Lung (tissue), 12 donors: ENCODE results near the gene SRSF9. TPM values are rescaled to one million over a fixed set of nuclear protein-coding genes. Genes with fewer than 3 reads are reported as not detected.

Source experiments
- ATAC-seq: fragments of 200-7000 bp; cut with Tn5 transposase; one replicate; pipeline ENCODE4 v1.9.1; 2020; ENCODE audit warnings: moderate number of reproducible peaks; ENCODE audit not compliant: insufficient read depth, low FRiP score
- DNase-seq, 3 donors: peaks; one replicate each; pipeline ENCODE4 v3.0.0-alpha.2; 2013 to 2017
- H3K27ac ChIP-seq, 2 donors: one replicate each; pipeline ENCODE4 v1.5.1; 2013; ENCODE audit warnings: mild to moderate bottlenecking in 2 of 2, moderate library complexity in 2 of 2, control low read depth in 1 of 2, inconsistent platforms in 1 of 2, low read depth in 1 of 2, low read length in 1 of 2
- H3K27me3 ChIP-seq, 3 donors: one replicate each; pipeline ENCODE4 v1.5.1; 2013; ENCODE audit warnings: low read length in 2 of 3; ENCODE audit not compliant: control insufficient read depth in 3 of 3, insufficient read depth in 3 of 3
- H3K36me3 ChIP-seq, 4 donors: one replicate each; pipeline ENCODE4 v1.5.1; 2013; ENCODE audit warnings: low read length in 4 of 4, mild to moderate bottlenecking in 1 of 4, moderate library complexity in 1 of 4; ENCODE audit not compliant: control insufficient read depth in 4 of 4, insufficient read depth in 4 of 4
- H3K4me1 ChIP-seq, 5 donors: one replicate each; pipeline ENCODE4 v1.5.1; 2013; ENCODE audit warnings: low read length in 5 of 5, mild to moderate bottlenecking in 2 of 5, moderate library complexity in 1 of 5; ENCODE audit not compliant: control insufficient read depth in 5 of 5, insufficient read depth in 5 of 5
- H3K4me3 ChIP-seq: one replicate; pipeline ENCODE4 v1.5.1; 2013; ENCODE audit warnings: mild to moderate bottlenecking, control low read depth, moderate library complexity
- H3K9ac ChIP-seq, 2 donors: one replicate each; pipeline ENCODE4 v1.5.1; 2013; ENCODE audit warnings: low read length in 2 of 2, control low read depth in 1 of 2; ENCODE audit not compliant: insufficient read depth in 1 of 2
- H3K9me3 ChIP-seq, 4 donors: one replicate each; pipeline ENCODE4 v1.5.1; 2013; ENCODE audit warnings: low read length in 3 of 4, mild to moderate bottlenecking in 1 of 4, moderate library complexity in 1 of 4; ENCODE audit not compliant: control insufficient read depth in 4 of 4, insufficient read depth in 3 of 4
- WGBS, 2 donors: extraction: QIAGEN DNeasy Blood & Tissue Kit; methylation state at CpG; one replicate each; pipeline ENCODE4 v1.1.7; 2013; 5-methylcytosine and 5-hydroxymethylcytosine counted together
- polyA plus RNA-seq, 2 donors: library from polyadenylated mRNA; stranded (reverse); fragments of 200-250 nt; gene quantifications; one replicate each; pipeline ENCODE4 v1.2.1, GENCODE V29; 2013
- total RNA-seq, 2 donors: library from RNA; depleted of rRNA in 1 of 2; stranded (reverse); fragments of >200 nt in 1 of 2; gene quantifications; one replicate each; pipeline ENCODE4 v1.2.1, GENCODE V29; 2014 to 2021
- TF ChIP-seq, protein P1 (sequence below): IDR thresholded peaks from 2 replicates; pipeline ENCODE4 v1.5.1; 2012; ENCODE audit warnings: mild to moderate bottlenecking; ENCODE audit errors: control extremely low read depth, extremely low read depth
- donor health status: control.
- donor health status: control.
- donor health status: Bipolar disorder and iron deficiency.
- donor health status: healthy.
- donor health status: DM: yes; HTN: yes; CAD: no.

SRSF9 gene
- total and polyA plus RNA-seq, 4 donors, result 76.6 to 128 (median 113) TPM

DNA sequence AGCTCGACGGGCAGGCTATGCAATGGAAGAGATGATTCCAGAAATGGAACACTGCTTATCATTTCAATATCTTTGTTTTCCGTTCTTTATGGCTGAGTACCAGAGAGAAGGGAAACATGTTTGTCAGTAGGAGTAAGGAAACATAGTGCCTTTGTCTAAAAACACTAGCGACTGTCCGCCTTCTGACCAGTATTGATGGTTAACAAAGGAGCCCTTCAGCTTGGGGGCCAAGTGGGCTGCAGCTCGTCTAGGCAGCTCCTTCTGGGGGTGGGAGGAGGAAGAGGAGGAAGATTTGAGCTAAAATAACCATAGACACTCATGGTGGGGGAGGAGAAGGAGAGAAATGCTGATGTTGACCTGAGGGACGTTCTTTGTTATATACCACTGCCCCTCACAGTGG lies 44.5 kb upstream of the SRSF9 start:
- H3K4me3 ChIP-seq, result no peak overlapping the region
- H3K9me3 ChIP-seq, result no peaks in the 10 kb centered on the region
- no peaks in the 10 kb centered on the region for H3K27me3 ChIP-seq
- no peak overlapping the region for H3K9ac ChIP-seq
- peaks cover 19 to 34% (median 23%) of the 10 kb centered on the region in 4 donors for H3K36me3 ChIP-seq
- H3K27ac ChIP-seq, result no peak overlapping the region
- no peaks in the 10 kb centered on the region for H3K4me1 ChIP-seq
- 93 to 94% methylated on average over 7 of the region's 7 CpGs for WGBS, 2 donors
- no peak for ATAC-seq
- DNase-seq, result no peak
- TF ChIP-seq, protein P1, sequence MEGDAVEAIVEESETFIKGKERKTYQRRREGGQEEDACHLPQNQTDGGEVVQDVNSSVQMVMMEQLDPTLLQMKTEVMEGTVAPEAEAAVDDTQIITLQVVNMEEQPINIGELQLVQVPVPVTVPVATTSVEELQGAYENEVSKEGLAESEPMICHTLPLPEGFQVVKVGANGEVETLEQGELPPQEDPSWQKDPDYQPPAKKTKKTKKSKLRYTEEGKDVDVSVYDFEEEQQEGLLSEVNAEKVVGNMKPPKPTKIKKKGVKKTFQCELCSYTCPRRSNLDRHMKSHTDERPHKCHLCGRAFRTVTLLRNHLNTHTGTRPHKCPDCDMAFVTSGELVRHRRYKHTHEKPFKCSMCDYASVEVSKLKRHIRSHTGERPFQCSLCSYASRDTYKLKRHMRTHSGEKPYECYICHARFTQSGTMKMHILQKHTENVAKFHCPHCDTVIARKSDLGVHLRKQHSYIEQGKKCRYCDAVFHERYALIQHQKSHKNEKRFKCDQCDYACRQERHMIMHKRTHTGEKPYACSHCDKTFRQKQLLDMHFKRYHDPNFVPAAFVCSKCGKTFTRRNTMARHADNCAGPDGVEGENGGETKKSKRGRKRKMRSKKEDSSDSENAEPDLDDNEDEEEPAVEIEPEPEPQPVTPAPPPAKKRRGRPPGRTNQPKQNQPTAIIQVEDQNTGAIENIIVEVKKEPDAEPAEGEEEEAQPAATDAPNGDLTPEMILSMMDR, result no peak

DNA sequence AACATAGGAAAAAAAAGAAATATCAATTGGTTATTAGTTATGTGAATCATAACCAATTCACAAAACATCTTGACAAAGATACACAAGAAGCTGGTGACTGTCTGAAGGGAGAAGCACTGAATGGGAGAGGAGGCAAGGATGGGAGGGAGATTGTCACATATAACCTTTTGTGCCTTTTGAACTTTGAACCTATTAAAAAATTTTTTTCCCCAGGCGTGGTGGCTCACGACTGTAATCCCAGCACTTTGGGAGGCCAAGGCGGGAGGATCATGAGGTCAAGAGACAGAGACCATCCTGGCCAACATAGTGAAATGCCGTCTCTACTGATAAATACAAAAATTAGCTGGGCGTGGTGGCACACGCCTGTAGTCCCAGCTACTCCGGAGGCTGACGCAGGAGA lies 39.0 kb upstream of the SRSF9 start:
- WGBS, 2 donors, result 97% methylated on average over 8 of the region's 8 CpGs
- Histone ChIP-seq H3K4me3 (no peak overlapping the region), H3K36me3 (peaks cover 6 to 28% (median 19%) of the 10 kb centered on the region in 4 donors), H3K9me3 (no peaks in the 10 kb centered on the region), H3K4me1 (no peaks in the 10 kb centered on the region), H3K27me3 (no peaks in the 10 kb centered on the region), H3K27ac (no peak overlapping the region), H3K9ac (no peak overlapping the region)
- no peak for DNase-seq
- TF ChIP-seq, protein P1, result no peak
- ATAC-seq, result no peak

DNA sequence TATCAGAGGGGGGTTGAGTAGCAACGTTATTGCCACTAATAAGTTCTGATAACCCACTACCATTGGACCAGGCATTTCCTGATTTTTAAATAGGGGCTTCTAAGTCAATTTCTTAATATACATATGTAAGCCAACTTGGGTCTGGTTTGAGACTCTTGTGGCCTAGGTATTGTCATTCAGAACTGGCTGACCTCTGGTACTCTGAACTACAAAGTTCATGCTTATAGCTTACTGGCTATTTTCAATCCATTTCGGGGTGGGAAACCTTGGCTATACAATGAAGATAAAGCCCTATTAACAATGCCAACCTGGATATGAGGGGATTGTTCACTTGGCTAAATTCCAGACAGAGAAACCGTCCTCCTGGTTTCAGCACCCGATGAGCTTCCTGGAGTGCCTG lies 35.0 kb upstream of the SRSF9 start:
- H3K4me3 ChIP-seq, result no peak overlapping the region
- peaks cover 0 to 6% (median 0%) of the 10 kb centered on the region in 5 donors for H3K4me1 ChIP-seq
- ATAC-seq (no peak), DNase-seq (no peak)
- TF ChIP-seq, protein P1, result no peak
- WGBS, 2 donors, result 84 to 88% methylated on average over 4 of the region's 4 CpGs
- no peaks in the 10 kb centered on the region for H3K9me3 ChIP-seq
- H3K27ac ChIP-seq, result no peak overlapping the region
- peaks cover 13 to 27% (median 19%) of the 10 kb centered on the region in 4 donors for H3K36me3 ChIP-seq
- H3K27me3 ChIP-seq, result no peaks in the 10 kb centered on the region
- H3K9ac ChIP-seq, result no peak overlapping the region

DNA sequence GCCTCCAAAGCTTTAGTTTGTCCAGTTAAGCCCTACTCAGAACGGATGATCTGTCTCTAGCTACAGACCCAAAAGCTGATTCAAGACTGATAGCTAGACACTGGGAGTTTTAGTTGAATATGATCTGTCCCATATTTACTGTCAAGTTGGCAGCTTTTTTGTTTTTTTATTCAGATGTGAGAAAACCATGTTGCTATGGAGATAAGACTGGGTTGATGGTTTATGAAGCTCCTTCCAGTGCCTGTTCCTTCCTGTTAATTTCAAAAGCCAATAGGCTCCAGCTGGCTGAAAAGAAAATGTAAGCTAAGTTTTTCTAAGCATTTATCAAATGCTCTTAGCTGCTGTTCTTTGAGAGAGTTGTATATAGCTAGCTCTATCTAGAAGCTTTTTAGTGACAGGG lies 31.0 kb upstream of the SRSF9 start:
- H3K27me3 ChIP-seq, result no peaks in the 10 kb centered on the region
- H3K27ac ChIP-seq, result no peak overlapping the region
- no peak for ATAC-seq
- DNase-seq, result peak in 2 of 3 donors; percentile 59 to 62
- no peaks in the 10 kb centered on the region for H3K9me3 ChIP-seq
- no peak overlapping the region for H3K4me3 ChIP-seq
- 75 to 78% methylated on average over 1 of the region's 1 CpG for WGBS, 2 donors
- H3K36me3 ChIP-seq, result peaks cover 11 to 43% (median 25%) of the 10 kb centered on the region in 4 donors
- TF ChIP-seq, protein P1, result no peak
- H3K4me1 ChIP-seq, result peaks cover 0 to 21% (median 12%) of the 10 kb centered on the region in 5 donors
- no peak overlapping the region for H3K9ac ChIP-seq
